Activated CD4-positive, alpha-beta memory T cell treated with anti-CD3 and anti-CD28 coated beads for 36 hours (primary cell): Measurements from ENCODE around the gene SERINC5. TPM values are rescaled to one million over a fixed set of nuclear protein-coding genes. Genes with fewer than 3 reads are reported as not detected.
A peak's percentile ranks its signal among the peaks of the same experiment; 100 is the strongest.
"Not testable (repeated sequence)": the region's sequence is repeated elsewhere in the genome, so short reads cannot be mapped to it uniquely, and the experiment has no call there.

Experiments
- CTCF ChIA-PET: fragments of 350-600 bp; sonication (Branson Sonifier 250); formaldehyde crosslinking; loops from one replicate; lab custom pipeline; 2021; ENCODE audit warnings: antibody characterized with exemption, inconsistent platforms; lab: Charles Lee
- POLR2A ChIA-PET: fragments of 350-600 bp; sonication (Branson Sonifier 250); formaldehyde crosslinking; loops from one replicate; lab custom pipeline; 2021; ENCODE audit warnings: antibody characterized with exemption; lab: Charles Lee
- DNase-seq: peaks from one replicate; pipeline ENCODE4 v3.0.0-alpha.2; 2020
- H3K27ac Mint-ChIP-seq: one replicate; pipeline ENCODE4 v1.8.0; 2021; ENCODE audit warnings: mixed read lengths
- H3K27me3 Mint-ChIP-seq: one replicate; pipeline ENCODE4 v1.8.0; 2021; ENCODE audit warnings: mixed read lengths
- H3K36me3 Mint-ChIP-seq: one replicate; pipeline ENCODE4 v1.8.0; 2021; ENCODE audit warnings: mixed read lengths
- H3K4me1 Mint-ChIP-seq: one replicate; pipeline ENCODE4 v1.8.0; 2021; ENCODE audit warnings: low read depth, mixed read lengths
- H3K4me3 Mint-ChIP-seq: one replicate; pipeline ENCODE4 v1.8.0; 2021; ENCODE audit warnings: mild to moderate bottlenecking, mixed read lengths
- H3K9me3 Mint-ChIP-seq: one replicate; pipeline ENCODE4 v1.8.0; 2021; ENCODE audit warnings: mixed read lengths
- intact Hi-C: fragments of 100-400 bp; cut with micrococcal nuclease; formaldehyde crosslinking; loops from one replicate; pipeline ENCODE4 v1.15.1; 2023
- total RNA-seq, 2 experiments: library from RNA; stranded (reverse); gene quantifications; one replicate each; pipeline ENCODE4 v1.2.3, GENCODE V29; 2021

The SERINC5 gene
- total RNA-seq, 2 experiments from 2014 or later = 42.8 to 48.0 TPM

DNA sequence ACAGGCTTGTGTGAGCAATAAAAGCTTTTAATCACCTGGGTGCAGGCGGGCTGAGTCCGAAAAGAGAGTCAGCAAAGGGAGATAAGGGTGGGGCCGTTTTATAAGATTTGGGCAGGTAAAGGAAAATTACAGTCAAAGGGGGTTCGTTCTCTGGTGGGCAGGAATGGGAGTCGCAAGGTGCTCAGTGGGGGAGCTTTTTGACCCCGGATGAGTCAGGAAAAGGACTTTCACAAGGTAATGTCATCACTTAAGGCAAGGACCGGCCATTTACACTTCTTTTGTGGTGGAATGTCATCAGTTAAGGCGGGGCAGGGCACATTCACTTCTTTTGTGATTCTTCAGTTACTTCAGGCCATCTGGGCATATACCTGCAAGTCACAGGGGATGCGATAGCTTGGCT is 70.3 kb downstream of the SERINC5 start:
- Mint-ChIP-seq H3K4me1 (peaks cover 85% of the 10 kb centered on the region), H3K36me3 (peaks cover 15% of the 10 kb centered on the region), H3K27ac (peak overlapping the region; percentile 81)
- DNase-seq, H3K27me3 Mint-ChIP-seq, H3K4me3 Mint-ChIP-seq, H3K9me3 Mint-ChIP-seq, intact Hi-C loops: not testable (repeated sequence)
- ChIA-PET POLR2A (interaction anchor here (1.2 to 4.3 kb wide), 3 partner anchors 8 to 70 kb away, joined by 3 to 22 read pairs (median 4); partner anchors contain the start of gene SERINC5), CTCF (interaction anchor here (1.4 kb wide), 1 partner anchor 93 kb away, joined by 3 read pairs; no protein-coding TSS in a partner anchor)

GRCh38 chr5:80185095-80185494 is 70.8 kb downstream of the SERINC5 start:
- CTCF ChIA-PET = no interaction called here
- Mint-ChIP-seq H3K4me3 (peak overlapping the region; percentile 17), H3K27ac (peak overlapping the region; percentile 81), H3K27me3 (no peaks in the 10 kb centered on the region), H3K4me1 (peaks cover 84% of the 10 kb centered on the region), H3K9me3 (no peaks in the 10 kb centered on the region), H3K36me3 (peaks cover 15% of the 10 kb centered on the region)
- DNase-seq = no peak
- intact Hi-C loops = no loop called here
- POLR2A ChIA-PET = interaction anchor here (1.2 to 4.3 kb wide), 5 partner anchors 8 to 70 kb away, joined by 3 to 22 read pairs (median 4); partner anchors contain the start of gene SERINC5

GRCh38 chr5:80184235-80185023 is 71.4 kb downstream of the SERINC5 start:
- H3K4me3 Mint-ChIP-seq = peak overlapping the region; percentile 17
- CTCF ChIA-PET = interaction anchor here (1.7 kb wide), 1 partner anchor 9 kb away, joined by 4 read pairs; no protein-coding TSS in a partner anchor
- DNase-seq = no peak
- H3K36me3 Mint-ChIP-seq = peaks cover 15% of the 10 kb centered on the region
- peaks cover 84% of the 10 kb centered on the region for H3K4me1 Mint-ChIP-seq
- POLR2A ChIA-PET = interaction anchor here (1.0 to 4.3 kb wide), 7 partner anchors 9 to 71 kb away, joined by 3 to 22 read pairs (median 3); partner anchors contain the start of gene SERINC5
- H3K27ac Mint-ChIP-seq = peak overlapping the region; percentile 81
- no peaks in the 10 kb centered on the region for H3K9me3 Mint-ChIP-seq
- no peaks in the 10 kb centered on the region for H3K27me3 Mint-ChIP-seq
- intact Hi-C loops = no loop called here

GRCh38 chr5:80183728-80184234 is 72.1 kb downstream of the SERINC5 start:
- DNase-seq, H3K9me3 Mint-ChIP-seq, intact Hi-C loops, H3K4me3 Mint-ChIP-seq, H3K27me3 Mint-ChIP-seq: not testable (repeated sequence)
- H3K36me3 Mint-ChIP-seq = peaks cover 15% of the 10 kb centered on the region
- peak overlapping the region; percentile 81 for H3K27ac Mint-ChIP-seq
- POLR2A ChIA-PET = interaction anchor here (1.0 to 4.3 kb wide), 5 partner anchors 22 to 72 kb away, joined by 3 to 22 read pairs (median 3); partner anchors contain the start of gene SERINC5
- H3K4me1 Mint-ChIP-seq = peaks cover 88% of the 10 kb centered on the region
- CTCF ChIA-PET = interaction anchor here (0.6 to 1.7 kb wide), 2 partner anchors 10 to 11 kb away, joined by 3 to 4 read pairs; no protein-coding TSS in a partner anchor

DNA sequence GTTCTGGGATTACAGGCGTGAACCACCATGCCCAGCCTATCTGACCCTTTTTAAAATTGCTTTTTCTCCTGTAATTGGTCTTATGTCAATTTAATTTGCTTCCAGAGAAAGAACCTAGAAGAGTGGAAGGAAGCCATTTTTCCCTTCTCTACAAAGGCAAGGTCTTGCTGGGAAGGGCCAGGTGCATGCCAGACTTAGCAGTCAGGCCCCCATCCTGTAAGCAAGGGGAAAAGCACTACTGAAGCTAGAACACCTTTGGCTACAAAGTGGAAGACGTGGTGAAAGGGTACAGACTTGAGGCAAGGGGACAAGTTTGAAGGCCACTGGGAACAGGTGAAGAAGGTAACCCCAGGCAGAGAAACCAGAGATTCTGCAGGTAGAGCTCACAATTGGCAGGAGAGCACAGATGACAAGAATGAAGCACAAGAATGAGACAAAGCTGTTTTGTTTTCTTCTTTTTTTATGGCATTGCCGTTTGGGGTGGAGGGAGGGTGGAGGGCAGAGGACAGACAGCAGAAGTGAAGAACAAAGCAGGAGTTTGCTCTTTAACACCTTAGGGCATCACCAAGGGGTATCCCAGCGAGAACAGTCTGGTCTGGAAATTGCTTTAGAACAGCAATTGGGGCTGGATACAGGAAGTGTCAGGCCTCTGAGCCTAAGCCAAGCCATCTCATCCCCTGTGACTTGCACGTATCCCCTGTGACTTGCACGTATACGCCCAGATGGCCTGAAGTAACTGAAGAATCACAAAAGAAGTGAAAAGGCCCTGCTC is 72.9 kb downstream of the SERINC5 start:
- H3K27me3 Mint-ChIP-seq = no peaks in the 10 kb centered on the region
- DNase-seq = peak; percentile 61
- peak overlapping the region; percentile 10 for H3K4me3 Mint-ChIP-seq
- CTCF ChIA-PET = interaction anchor here (0.6 to 1.7 kb wide), 4 partner anchors 9 to 56 kb away, joined by 3 to 4 read pairs (median 4); no protein-coding TSS in a partner anchor
- no peaks in the 10 kb centered on the region for H3K9me3 Mint-ChIP-seq
- peaks cover 83% of the 10 kb centered on the region for H3K4me1 Mint-ChIP-seq
- POLR2A ChIA-PET = interaction anchor here (1.0 to 4.3 kb wide), 3 partner anchors 23 to 72 kb away, joined by 3 to 22 read pairs (median 4); partner anchors contain the start of gene SERINC5
- peak overlapping the region; percentile 81 for H3K27ac Mint-ChIP-seq
- H3K36me3 Mint-ChIP-seq = peaks cover 15% of the 10 kb centered on the region
- intact Hi-C loops = no loop called here

GRCh38 chr5:80181618-80182211 is 74.1 kb downstream of the SERINC5 start:
- H3K9me3 Mint-ChIP-seq = no peaks in the 10 kb centered on the region
- peak overlapping the region; percentile 59 for H3K4me3 Mint-ChIP-seq
- DNase-seq = peak; percentile 68
- peaks cover 84% of the 10 kb centered on the region for H3K4me1 Mint-ChIP-seq
- POLR2A ChIA-PET = interaction anchor here (1.1 to 4.3 kb wide), 3 partner anchors 41 to 74 kb away, joined by 3 to 22 read pairs (median 5); partner anchors contain the start of gene SERINC5
- H3K27ac Mint-ChIP-seq = peak overlapping the region; percentile 81
- CTCF ChIA-PET = interaction anchor here (0.7 to 1.3 kb wide), 4 partner anchors 10 to 594 kb away, joined by 3 to 4 read pairs (median 4); no protein-coding TSS in a partner anchor
- H3K36me3 Mint-ChIP-seq = peaks cover 23% of the 10 kb centered on the region
- H3K27me3 Mint-ChIP-seq = no peaks in the 10 kb centered on the region
- intact Hi-C loops = loop anchor here (1.0 to 2.0 kb wide), 3 partner anchors 8 to 15 kb away; no protein-coding TSS in a partner anchor

DNA sequence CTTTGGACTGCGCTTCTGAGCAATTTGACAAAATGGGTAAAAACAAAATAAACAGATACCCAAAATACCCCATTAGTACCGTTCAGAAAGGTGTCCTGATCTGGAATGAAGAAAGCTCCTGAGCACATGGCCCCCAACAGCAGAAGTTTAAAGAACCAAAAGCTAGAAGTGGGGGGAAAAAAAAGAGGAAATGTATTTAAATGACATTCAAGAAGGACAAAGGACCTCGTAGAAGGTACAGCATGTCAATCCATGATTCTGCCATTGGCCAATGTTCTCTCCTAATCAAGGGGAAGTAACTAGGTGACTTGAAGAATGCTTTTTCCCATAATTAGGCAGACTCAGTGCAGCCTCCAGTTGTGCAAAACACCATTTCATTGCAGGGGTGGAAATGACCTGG is 78.6 kb downstream of the SERINC5 start:
- POLR2A ChIA-PET = no interaction called here
- intact Hi-C loops = no loop called here
- H3K36me3 Mint-ChIP-seq = peaks cover 36% of the 10 kb centered on the region
- no peaks in the 10 kb centered on the region for H3K27me3 Mint-ChIP-seq
- H3K9me3 Mint-ChIP-seq = no peaks in the 10 kb centered on the region
- H3K27ac Mint-ChIP-seq = peak overlapping the region; percentile 10
- H3K4me3 Mint-ChIP-seq = no peak overlapping the region
- DNase-seq = no peak
- CTCF ChIA-PET = interaction anchor here (1.0 to 1.2 kb wide), 2 partner anchors 16 to 131 kb away, joined by 3 read pairs; no protein-coding TSS in a partner anchor
- peaks cover 62% of the 10 kb centered on the region for H3K4me1 Mint-ChIP-seq

- Mint-ChIP-seq H3K27me3 (no peaks in the 10 kb centered on the region), H3K9me3 (no peaks in the 10 kb centered on the region), H3K4me3 (no peak overlapping the region), H3K4me1 (peaks cover 47% of the 10 kb centered on the region), H3K27ac (no peak overlapping the region), H3K36me3 (peaks cover 41% of the 10 kb centered on the region)
- POLR2A ChIA-PET = interaction anchor here (1.4 kb wide), 1 partner anchor 81 kb away, joined by 4 read pairs; the partner anchor contains the start of gene SERINC5
- no peak for DNase-seq
- CTCF ChIA-PET = interaction anchor here (0.6 kb wide), 1 partner anchor 21 kb away, joined by 3 read pairs; no protein-coding TSS in a partner anchor
- intact Hi-C loops = no loop called here
Measured at GRCh38 chr5:80175337-80175736, 80.5 kb downstream of the SERINC5 start.

- POLR2A ChIA-PET = no interaction called here
- peaks cover 48% of the 10 kb centered on the region for H3K4me1 Mint-ChIP-seq
- no peaks in the 10 kb centered on the region for H3K27me3 Mint-ChIP-seq
- CTCF ChIA-PET = no interaction called here
- H3K36me3 Mint-ChIP-seq = peaks cover 47% of the 10 kb centered on the region
- H3K9me3 Mint-ChIP-seq = no peaks in the 10 kb centered on the region
- intact Hi-C loops = no loop called here
- H3K27ac Mint-ChIP-seq = no peak overlapping the region
- H3K4me3 Mint-ChIP-seq = no peak overlapping the region
- DNase-seq = no peak
Measured at GRCh38 chr5:80174790-80175189, 81.1 kb downstream of the SERINC5 start.

DNA sequence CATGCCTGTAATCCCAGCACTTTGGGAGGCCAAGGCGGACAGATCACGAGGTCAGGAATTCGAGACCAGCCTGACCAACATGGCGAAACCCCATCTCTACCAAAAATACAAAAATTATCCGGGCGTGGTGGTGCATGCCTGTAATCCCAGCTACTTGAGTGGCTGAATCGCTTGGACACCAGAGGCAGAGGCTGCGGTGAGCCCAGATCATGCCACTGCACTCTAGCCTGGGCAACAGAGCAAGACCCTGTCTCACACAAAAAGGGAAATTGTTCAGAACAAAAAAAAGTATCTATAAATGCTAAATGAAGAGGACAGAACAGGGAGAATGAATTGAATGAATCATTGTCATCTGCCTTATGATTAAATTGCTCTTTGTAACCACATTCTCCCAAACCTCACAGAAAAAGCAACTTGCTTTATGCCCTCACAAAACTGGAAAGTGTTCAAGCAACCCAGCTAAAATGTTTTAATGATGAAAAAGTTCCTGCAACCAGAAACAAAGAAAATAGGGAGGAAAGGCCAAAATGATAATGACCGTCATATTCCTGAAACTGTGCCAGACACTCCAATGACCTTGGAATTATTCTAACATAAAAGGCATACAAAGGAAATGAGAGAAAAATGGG is 83.7 kb downstream of the SERINC5 start:
- no peaks in the 10 kb centered on the region for H3K27me3 Mint-ChIP-seq
- ChIA-PET POLR2A (no interaction called here), CTCF (no interaction called here)
- peaks cover 55% of the 10 kb centered on the region for H3K4me1 Mint-ChIP-seq
- H3K36me3 Mint-ChIP-seq = peaks cover 57% of the 10 kb centered on the region
- DNase-seq = no peak
- no peaks in the 10 kb centered on the region for H3K9me3 Mint-ChIP-seq
- no peak overlapping the region for H3K4me3 Mint-ChIP-seq
- intact Hi-C loops = no loop called here
- no peak overlapping the region for H3K27ac Mint-ChIP-seq
